Activated CD4-positive, CD25-positive, alpha-beta regulatory T cell treated with anti-CD3 and anti-CD28 coated beads, Interleukin-2, amount 50 U/mL, for 24 hours (primary cell): ENCODE measurements around the gene PDP2.

Experiments
- ATAC-seq, 2 donors: fragments of 150-1000 bp; cut with Tn5 transposase; one replicate each; pipeline ENCODE4 v1.10.0; 2021; ENCODE audit warnings: mild to moderate bottlenecking in 1 of 2, moderate library complexity in 1 of 2

PDP2 gene

GRCh38 chr16:66936889-66937554 lies 56.7 kb downstream of the PDP2 start:
- no peak for ATAC-seq

GRCh38 chr16:66937725-66938337 lies 57.5 kb downstream of the PDP2 start:
- no peak for ATAC-seq

GRCh38 chr16:66939366-66939765 lies 59.1 kb downstream of the PDP2 start:
- no peak for ATAC-seq

GRCh38 chr16:66940236-66940635 lies 59.9 kb downstream of the PDP2 start:
- ATAC-seq = no peak
